ENCODE results near the gene LAMA3. TPM values are rescaled to one million over a fixed set of nuclear protein-coding genes. Genes with fewer than 3 reads are reported as not detected.

LAMA3 gene
- total RNA-seq, 1 donor from 2014 or later: 1.9 TPM

DNA sequence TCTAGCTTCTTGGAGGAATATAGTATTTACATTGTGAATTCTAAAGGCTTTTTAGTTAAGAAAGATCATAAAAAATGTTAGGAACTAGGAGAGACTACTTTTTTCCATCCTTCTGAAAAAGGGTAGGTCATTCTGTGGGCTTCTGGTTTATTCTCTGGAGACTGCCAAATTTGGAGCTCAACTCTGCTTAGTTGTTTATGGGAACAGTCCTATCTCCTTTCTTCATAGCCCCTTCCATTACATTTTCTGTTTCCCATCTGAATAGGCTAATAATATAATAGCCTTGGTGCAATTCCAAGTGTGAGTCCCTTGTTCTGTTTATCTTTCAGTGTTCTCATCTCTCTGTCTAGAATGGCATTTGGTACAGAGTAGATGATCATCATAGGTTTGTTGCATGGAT, 15.6 kb downstream of the LAMA3 start:
- no peak for DNase-seq (ENCODE audit: low spot score)
- peaks cover 4% of the 10 kb centered on the region for H3K9me3 Mint-ChIP-seq (ENCODE audit: low read depth)
- TF ChIP-seq, protein P1, sequence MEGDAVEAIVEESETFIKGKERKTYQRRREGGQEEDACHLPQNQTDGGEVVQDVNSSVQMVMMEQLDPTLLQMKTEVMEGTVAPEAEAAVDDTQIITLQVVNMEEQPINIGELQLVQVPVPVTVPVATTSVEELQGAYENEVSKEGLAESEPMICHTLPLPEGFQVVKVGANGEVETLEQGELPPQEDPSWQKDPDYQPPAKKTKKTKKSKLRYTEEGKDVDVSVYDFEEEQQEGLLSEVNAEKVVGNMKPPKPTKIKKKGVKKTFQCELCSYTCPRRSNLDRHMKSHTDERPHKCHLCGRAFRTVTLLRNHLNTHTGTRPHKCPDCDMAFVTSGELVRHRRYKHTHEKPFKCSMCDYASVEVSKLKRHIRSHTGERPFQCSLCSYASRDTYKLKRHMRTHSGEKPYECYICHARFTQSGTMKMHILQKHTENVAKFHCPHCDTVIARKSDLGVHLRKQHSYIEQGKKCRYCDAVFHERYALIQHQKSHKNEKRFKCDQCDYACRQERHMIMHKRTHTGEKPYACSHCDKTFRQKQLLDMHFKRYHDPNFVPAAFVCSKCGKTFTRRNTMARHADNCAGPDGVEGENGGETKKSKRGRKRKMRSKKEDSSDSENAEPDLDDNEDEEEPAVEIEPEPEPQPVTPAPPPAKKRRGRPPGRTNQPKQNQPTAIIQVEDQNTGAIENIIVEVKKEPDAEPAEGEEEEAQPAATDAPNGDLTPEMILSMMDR (IDR thresholded peaks at IDR 0.05): no peak
- H3K36me3 Mint-ChIP-seq (ENCODE audit: low read depth): peaks cover 3% of the 10 kb centered on the region
- H3K27ac Mint-ChIP-seq (ENCODE audit: unreplicated experiment): no peak overlapping the region
- peaks cover 9% of the 10 kb centered on the region for H3K4me1 Mint-ChIP-seq (ENCODE audit: low read depth)
- H3K27me3 Mint-ChIP-seq (ENCODE audit: low read depth): peaks cover 18% of the 10 kb centered on the region
- H3K4me3 Mint-ChIP-seq (ENCODE audit: unreplicated experiment): no peak overlapping the region

DNA sequence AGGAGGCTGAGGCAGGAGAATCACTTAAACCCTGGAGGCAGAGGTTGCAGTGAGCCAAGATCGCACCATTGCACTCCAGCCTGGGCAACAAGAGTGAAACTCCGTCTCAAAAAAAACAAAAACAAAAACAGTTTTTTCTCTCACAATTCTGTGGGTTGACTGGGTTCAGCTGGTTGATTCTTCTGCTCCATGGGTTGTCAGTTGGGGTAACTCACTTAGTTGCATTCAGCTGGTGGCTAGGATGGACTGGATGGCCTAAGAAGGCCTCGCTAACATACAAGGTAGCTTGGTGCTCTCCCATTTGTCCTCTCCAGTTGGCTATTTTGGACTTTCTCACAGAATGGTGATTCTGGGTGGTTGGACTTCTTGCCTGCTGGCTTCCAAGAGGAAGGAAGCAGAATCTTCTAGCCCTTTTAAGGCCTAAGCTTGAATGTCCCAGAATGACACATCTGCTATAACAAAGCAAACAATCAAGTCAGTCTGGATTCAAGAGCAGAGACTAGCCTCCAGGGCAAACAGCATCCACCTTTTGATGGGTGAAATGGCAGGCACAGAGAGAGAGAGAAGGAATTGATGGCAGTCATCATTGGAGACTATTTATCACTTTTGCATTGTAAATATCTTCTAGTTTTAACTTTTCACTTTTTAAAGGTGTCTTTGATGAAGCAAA, 17.9 kb downstream of the LAMA3 start:
- H3K27ac Mint-ChIP-seq (ENCODE audit: unreplicated experiment): no peak overlapping the region
- DNase-seq (ENCODE audit: low spot score): no peak
- peaks cover 10% of the 10 kb centered on the region for H3K27me3 Mint-ChIP-seq (ENCODE audit: low read depth)
- H3K4me3 Mint-ChIP-seq (ENCODE audit: unreplicated experiment): no peak overlapping the region
- peaks cover 9% of the 10 kb centered on the region for H3K4me1 Mint-ChIP-seq (ENCODE audit: low read depth)
- TF ChIP-seq, protein P1 (IDR thresholded peaks at IDR 0.05): no peak
- peaks cover 3% of the 10 kb centered on the region for H3K36me3 Mint-ChIP-seq (ENCODE audit: low read depth)
- H3K9me3 Mint-ChIP-seq (ENCODE audit: low read depth): peaks cover 4% of the 10 kb centered on the region

DNA sequence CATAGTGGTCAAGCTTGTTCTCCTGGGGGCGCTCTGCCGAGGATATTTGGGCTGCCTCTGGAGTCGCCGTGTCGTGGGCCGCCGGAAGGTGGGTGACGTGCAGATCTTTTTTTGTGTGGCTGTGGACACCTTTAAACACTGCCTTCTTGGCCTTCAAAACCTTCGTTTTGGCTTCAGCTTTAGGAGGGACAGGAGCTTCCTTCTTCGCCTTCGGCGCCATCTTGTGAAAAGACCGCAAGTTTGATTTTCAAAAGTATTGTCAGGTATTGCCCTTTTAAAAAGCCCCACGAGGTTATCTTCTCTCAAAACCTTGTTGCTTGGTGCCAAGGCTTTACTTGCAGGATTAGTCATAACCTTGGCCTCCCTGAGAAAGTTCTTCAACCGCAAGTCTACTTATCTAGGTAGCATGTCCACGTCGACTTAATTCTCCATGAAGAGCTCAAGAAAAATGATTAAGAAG, 20.8 kb downstream of the LAMA3 start:
- Mint-ChIP-seq H3K27ac (ENCODE audit: unreplicated experiment) (no peak overlapping the region), H3K9me3 (ENCODE audit: low read depth) (peaks cover 4% of the 10 kb centered on the region), H3K27me3 (ENCODE audit: low read depth) (no peaks in the 10 kb centered on the region), H3K36me3 (ENCODE audit: low read depth) (peaks cover 3% of the 10 kb centered on the region), H3K4me3 (ENCODE audit: unreplicated experiment) (no peak overlapping the region), H3K4me1 (ENCODE audit: low read depth) (peaks cover under 1% of the 10 kb centered on the region)
- DNase-seq (ENCODE audit: low spot score): no peak
- TF ChIP-seq, protein P1 (IDR thresholded peaks at IDR 0.05): no peak

DNA sequence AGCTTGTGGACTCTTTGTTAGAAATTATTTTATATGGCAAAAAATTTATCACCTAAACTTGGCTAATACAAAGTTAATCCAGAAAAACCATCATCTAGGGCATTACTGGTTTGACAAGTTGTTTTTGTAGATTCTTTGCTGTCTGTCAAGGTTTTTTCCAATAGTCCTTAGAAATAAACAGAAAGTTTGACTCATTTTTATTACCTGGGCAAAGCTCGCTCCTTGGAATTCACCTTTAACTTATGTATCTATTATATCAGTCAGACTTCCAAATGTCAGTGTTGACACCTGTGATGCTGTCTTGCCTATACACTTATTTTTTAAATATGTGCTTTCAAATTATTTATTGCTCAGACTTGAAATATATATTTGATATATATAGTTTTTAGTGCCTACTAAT, 21.7 kb downstream of the LAMA3 start:
- no peak overlapping the region for H3K27ac Mint-ChIP-seq (ENCODE audit: unreplicated experiment)
- no peak overlapping the region for H3K4me3 Mint-ChIP-seq (ENCODE audit: unreplicated experiment)
- H3K27me3 Mint-ChIP-seq (ENCODE audit: low read depth): no peaks in the 10 kb centered on the region
- peaks cover 3% of the 10 kb centered on the region for H3K4me1 Mint-ChIP-seq (ENCODE audit: low read depth)
- DNase-seq (ENCODE audit: low spot score): no peak
- peaks cover 3% of the 10 kb centered on the region for H3K36me3 Mint-ChIP-seq (ENCODE audit: low read depth)
- TF ChIP-seq, protein P1 (IDR thresholded peaks at IDR 0.05): no peak
- peaks cover 4% of the 10 kb centered on the region for H3K9me3 Mint-ChIP-seq (ENCODE audit: low read depth)

DNA sequence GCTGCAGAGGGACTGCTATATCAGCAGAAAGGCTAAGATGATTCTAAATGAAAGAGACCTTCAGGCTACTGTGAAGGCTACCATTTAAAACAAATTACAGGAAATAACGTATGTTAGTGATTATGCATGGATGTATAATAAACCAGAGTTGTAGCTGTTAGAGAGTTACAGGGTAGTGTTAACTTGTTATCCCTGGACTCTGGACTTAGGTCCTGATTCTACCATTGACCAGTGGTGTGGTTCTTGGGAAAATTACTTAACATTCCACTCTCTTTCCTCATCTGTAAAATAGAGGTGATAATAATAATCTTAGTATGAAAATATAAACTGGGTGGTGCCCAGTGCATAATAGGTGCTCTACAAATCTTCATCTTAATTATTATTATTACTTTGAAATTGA, 22.2 kb downstream of the LAMA3 start:
- Mint-ChIP-seq H3K4me3 (ENCODE audit: unreplicated experiment) (no peak overlapping the region), H3K4me1 (ENCODE audit: low read depth) (peaks cover 5% of the 10 kb centered on the region), H3K36me3 (ENCODE audit: low read depth) (peaks cover 3% of the 10 kb centered on the region), H3K27ac (ENCODE audit: unreplicated experiment) (no peak overlapping the region), H3K27me3 (ENCODE audit: low read depth) (no peaks in the 10 kb centered on the region), H3K9me3 (ENCODE audit: low read depth) (peaks cover 4% of the 10 kb centered on the region)
- TF ChIP-seq, protein P1 (IDR thresholded peaks at IDR 0.05): no peak
- DNase-seq (ENCODE audit: low spot score): no peak

Data from chondrocyte (in vitro differentiated cells).